OCI-LY3 (cell line): ENCODE data around the gene TRIM54.
A peak's percentile ranks its signal among the peaks of the same experiment; 100 is the strongest.

Source experiments
- H2AFZ ChIP-seq: fragments of 200-600, 300-600 bp; shearing (Covaris generic); 2 replicates; pipeline ENCODE4 v1.6.0; 2014; ENCODE audit warnings: antibody characterized with exemption, low read depth, low read length
- H3K27ac ChIP-seq: fragments of 200-600, 300-600 bp; sonication (generic); 2 replicates; pipeline ENCODE4 v1.5.1; 2014; ENCODE audit warnings: mild to moderate bottlenecking, low read length, moderate library complexity, mixed read lengths
- H3K27me3 ChIP-seq: fragments of 200-600, 300-600 bp; sonication (generic); 2 replicates; pipeline ENCODE4 v1.6.1; 2014; ENCODE audit warnings: low read depth, low read length, mixed read lengths
- H3K36me3 ChIP-seq: fragments of 200-600, 300-600 bp; sonication (generic); replicated peaks from 2 replicates; pipeline ENCODE3; 2014; ENCODE audit warnings: low read depth, low read length, mixed read lengths
- H3K4me1 ChIP-seq: fragments of 300-600, 200-600 bp; sonication (generic); 2 replicates; pipeline ENCODE4 v1.6.1; 2014; ENCODE audit warnings: low read length, mixed read lengths
- H3K4me2 ChIP-seq: fragments of 200-600, 300-600 bp; sonication (generic); 2 replicates; pipeline ENCODE4 v1.6.1; 2014; ENCODE audit warnings: low read length, mixed read lengths
- H3K4me3 ChIP-seq: fragments of 300-600, 200-600 bp; sonication (generic); 2 replicates; pipeline ENCODE4 v1.5.1; 2014; ENCODE audit warnings: antibody characterized with exemption, mild to moderate bottlenecking, low read length, moderate library complexity
- H3K79me2 ChIP-seq: fragments of 300-600, 200-600 bp; shearing (Covaris generic); 2 replicates; pipeline ENCODE4 v1.6.1; 2014; ENCODE audit warnings: mild to moderate bottlenecking, low read length, mixed read lengths
- H3K9ac ChIP-seq: fragments of 300-600, 200-600 bp; shearing (Covaris generic); 2 replicates; pipeline ENCODE4 v1.6.0; 2014; ENCODE audit warnings: mild to moderate bottlenecking, low read length, moderate library complexity
- H3K9me3 ChIP-seq: fragments of 200-600, 300-600 bp; shearing (Covaris generic); 2 replicates; pipeline ENCODE4 v1.6.1; 2014; ENCODE audit warnings: low read length, mixed read lengths; ENCODE audit not compliant: insufficient read depth
- H4K20me1 ChIP-seq: fragments of 200-600, 300-600 bp; sonication (generic); 2 replicates; pipeline ENCODE4 v1.6.1; 2016; ENCODE audit warnings: low read length, mixed read lengths; ENCODE audit not compliant: insufficient read depth
- EZH2phosphoT487 ChIP-seq: fragments of 200-600 bp; shearing (Covaris generic); IDR thresholded peaks from 2 replicates; pipeline ENCODE4 v1.6.1; 2018; ENCODE audit warnings: antibody characterized with exemption, mixed run types, low read depth
- TF ChIP-seq, protein P1 (sequence below): fragments of 200-600, 300-600 bp; sonication (generic); IDR thresholded peaks from 2 replicates; pipeline ENCODE4 v1.5.1; 2014; ENCODE audit warnings: antibody characterized with exemption, low read length, low read depth

Gene TRIM54

DNA sequence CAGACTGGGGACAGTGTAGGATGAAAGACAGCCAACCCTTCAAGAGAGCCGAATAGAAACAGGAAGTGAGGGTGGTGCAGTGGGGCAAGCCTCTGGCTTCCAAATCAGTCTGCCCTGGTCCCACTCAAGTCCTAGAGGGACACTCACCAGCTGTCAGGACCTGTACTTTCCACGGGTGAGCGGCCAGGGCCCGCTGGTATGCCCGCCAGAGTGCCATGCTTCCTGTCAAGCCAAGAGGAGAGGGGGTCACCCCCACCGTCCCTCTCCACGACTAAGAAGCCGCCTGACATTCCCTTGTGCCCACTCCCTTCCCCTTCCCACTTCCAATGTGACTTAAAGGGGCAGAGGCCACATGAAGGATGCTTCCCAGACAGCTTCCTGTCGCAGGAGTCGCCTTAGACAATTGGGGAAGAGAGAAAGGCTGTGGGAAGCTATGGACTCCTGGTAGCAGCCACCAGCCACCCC is 40.1 kb downstream of the TRIM54 start:
- Histone ChIP-seq H3K9ac (peak overlapping the region; percentile 98), H4K20me1 (no peaks in the 10 kb centered on the region), H3K4me2 (peak overlapping the region; percentile 93), H2AFZ (no peak overlapping the region), H3K4me3 (peak overlapping the region; percentile 96), H3K9me3 (no peaks in the 10 kb centered on the region), H3K36me3 (peaks cover 18% of the 10 kb centered on the region), H3K27me3 (no peaks in the 10 kb centered on the region), H3K4me1 (peaks cover 14% of the 10 kb centered on the region), H3K27ac (peak overlapping the region; percentile 66), H3K79me2 (peaks cover 29% of the 10 kb centered on the region)
- no peak for TF ChIP-seq EZH2phosphoT487
- TF ChIP-seq, protein P1, sequence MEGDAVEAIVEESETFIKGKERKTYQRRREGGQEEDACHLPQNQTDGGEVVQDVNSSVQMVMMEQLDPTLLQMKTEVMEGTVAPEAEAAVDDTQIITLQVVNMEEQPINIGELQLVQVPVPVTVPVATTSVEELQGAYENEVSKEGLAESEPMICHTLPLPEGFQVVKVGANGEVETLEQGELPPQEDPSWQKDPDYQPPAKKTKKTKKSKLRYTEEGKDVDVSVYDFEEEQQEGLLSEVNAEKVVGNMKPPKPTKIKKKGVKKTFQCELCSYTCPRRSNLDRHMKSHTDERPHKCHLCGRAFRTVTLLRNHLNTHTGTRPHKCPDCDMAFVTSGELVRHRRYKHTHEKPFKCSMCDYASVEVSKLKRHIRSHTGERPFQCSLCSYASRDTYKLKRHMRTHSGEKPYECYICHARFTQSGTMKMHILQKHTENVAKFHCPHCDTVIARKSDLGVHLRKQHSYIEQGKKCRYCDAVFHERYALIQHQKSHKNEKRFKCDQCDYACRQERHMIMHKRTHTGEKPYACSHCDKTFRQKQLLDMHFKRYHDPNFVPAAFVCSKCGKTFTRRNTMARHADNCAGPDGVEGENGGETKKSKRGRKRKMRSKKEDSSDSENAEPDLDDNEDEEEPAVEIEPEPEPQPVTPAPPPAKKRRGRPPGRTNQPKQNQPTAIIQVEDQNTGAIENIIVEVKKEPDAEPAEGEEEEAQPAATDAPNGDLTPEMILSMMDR = no peak

DNA sequence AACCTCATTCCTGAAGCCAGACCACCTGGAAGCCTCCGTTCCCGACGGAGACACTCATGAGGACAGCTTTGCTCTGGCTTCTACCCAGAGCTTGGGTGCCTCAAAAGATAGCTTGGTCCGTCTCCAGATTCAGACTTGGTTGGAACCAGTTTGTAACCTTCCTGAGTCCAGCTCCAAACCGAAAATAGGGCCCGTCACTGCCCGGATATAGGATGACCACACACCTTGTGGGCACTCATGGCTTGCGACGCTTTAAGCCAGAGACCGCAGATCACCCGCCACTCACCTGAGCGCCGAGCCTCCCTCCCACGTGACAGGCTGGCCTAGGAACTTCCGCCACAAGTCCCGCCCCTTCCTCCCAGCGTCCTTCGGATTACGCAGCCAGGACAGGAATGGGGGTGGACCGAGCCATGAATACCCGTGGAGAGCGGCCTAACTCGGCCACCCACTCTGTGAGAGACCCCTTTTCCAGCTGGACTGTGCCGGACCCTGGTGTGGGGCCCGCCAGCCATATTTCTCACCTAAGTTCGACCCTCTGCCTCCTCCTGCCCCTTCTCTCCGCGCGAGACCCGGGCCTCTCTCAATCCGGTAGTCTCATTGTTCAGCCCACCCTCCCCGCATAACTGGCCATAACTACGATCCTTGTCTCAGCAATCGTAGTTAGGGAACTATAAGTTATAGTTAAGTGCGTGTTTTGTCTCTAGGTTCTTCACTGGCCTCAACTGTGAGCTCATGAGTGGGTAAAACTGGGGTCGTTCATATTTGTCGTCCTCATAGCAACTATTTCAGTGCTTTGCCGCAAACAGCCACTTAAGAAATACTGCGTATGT is 40.8 kb downstream of the TRIM54 start, which contains the start of gene MPV17:
Gene MPV17, minus strand, starts transcription at position 332 of the 830 bp plus-strand sequence. CDS start 580 bp downstream, outside the sequence.
- Histone ChIP-seq H3K27ac (peak within 1 kb of the TSS; percentile 70), H3K79me2 (peaks cover 29% of the 10 kb centered on the region)

DNA sequence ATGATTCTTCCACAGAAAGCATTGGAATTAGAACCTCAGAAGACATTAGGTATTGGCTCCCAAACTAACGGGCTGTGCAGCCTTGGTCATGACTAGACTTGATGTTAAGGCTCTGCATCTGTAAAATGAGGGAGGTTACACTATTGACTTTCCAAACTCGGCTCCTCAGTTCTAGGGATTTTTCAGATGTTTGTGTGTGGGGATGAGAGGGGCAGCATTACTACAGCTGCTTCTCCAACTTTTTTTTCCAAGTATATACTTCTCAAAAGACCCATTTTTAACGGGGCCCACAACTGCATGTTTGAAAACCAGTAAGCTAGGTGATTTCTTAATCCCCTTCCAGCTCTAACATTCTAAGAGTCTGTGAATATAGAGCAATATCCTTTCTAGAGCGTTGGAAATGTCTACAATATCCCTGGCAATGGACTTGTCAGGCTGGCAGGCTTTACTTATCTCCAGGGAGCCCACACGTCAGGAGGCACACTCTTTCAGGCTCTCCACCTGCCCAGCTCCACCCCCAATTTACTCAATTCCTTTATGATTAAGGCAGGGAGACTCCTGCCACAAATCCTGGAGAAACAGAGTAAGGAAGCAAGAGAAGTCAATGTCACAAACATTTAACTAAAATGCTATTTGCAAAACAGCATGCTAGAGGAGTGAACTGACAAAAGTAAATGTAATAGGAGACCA is 41.5 kb downstream of the TRIM54 start:
- H4K20me1 ChIP-seq = no peaks in the 10 kb centered on the region
- H2AFZ ChIP-seq = 0 out of 2 replicates have a peak overlapping the region, but pooled peaks have one; percentile 76
- H3K27ac ChIP-seq = peak overlapping the region; percentile 70

More for the DNA sequence above, 40.8 kb downstream of the TRIM54 start, which contains the start of gene MPV17:
- peaks cover 20% of the 10 kb centered on the region for H3K36me3 ChIP-seq
- H3K4me3 ChIP-seq = peak within 1 kb of the TSS; percentile 96
- no peak for TF ChIP-seq EZH2phosphoT487
- TF ChIP-seq, protein P1 = no peak
- H3K9me3 ChIP-seq = no peaks in the 10 kb centered on the region
- no peaks in the 10 kb centered on the region for H4K20me1 ChIP-seq
- peak within 1 kb of the TSS; percentile 76; the same call in 1 of the 2 replicates for H2AFZ ChIP-seq
- H3K4me2 ChIP-seq = peak within 1 kb of the TSS; percentile 93
- no peaks in the 10 kb centered on the region for H3K27me3 ChIP-seq
- peaks cover 14% of the 10 kb centered on the region for H3K4me1 ChIP-seq
- peak within 1 kb of the TSS; percentile 98 for H3K9ac ChIP-seq

More for the DNA sequence above, 41.5 kb downstream of the TRIM54 start:
- peak overlapping the region; percentile 93 for H3K4me2 ChIP-seq
- no peaks in the 10 kb centered on the region for H3K27me3 ChIP-seq
- H3K9me3 ChIP-seq = no peaks in the 10 kb centered on the region
- peaks cover 14% of the 10 kb centered on the region for H3K4me1 ChIP-seq
- peak overlapping the region; percentile 96 for H3K4me3 ChIP-seq
- no peak for TF ChIP-seq EZH2phosphoT487
- TF ChIP-seq, protein P1 = no peak
- peaks cover 28% of the 10 kb centered on the region for H3K36me3 ChIP-seq
- peaks cover 29% of the 10 kb centered on the region for H3K79me2 ChIP-seq
- peak overlapping the region; percentile 98 for H3K9ac ChIP-seq
